Measurements from ENCODE around the gene PCIF1. TPM values are rescaled to one million over a fixed set of nuclear protein-coding genes. Genes with fewer than 3 reads are reported as not detected.
"Not testable (repeated sequence)": the region's sequence is repeated elsewhere in the genome, so short reads cannot be mapped to it uniquely, and the experiment has no call there.

The PCIF1 gene
- total and polyA plus RNA-seq, 8 donors: 26.1 to 50.8 (median 44.0) TPM

DNA sequence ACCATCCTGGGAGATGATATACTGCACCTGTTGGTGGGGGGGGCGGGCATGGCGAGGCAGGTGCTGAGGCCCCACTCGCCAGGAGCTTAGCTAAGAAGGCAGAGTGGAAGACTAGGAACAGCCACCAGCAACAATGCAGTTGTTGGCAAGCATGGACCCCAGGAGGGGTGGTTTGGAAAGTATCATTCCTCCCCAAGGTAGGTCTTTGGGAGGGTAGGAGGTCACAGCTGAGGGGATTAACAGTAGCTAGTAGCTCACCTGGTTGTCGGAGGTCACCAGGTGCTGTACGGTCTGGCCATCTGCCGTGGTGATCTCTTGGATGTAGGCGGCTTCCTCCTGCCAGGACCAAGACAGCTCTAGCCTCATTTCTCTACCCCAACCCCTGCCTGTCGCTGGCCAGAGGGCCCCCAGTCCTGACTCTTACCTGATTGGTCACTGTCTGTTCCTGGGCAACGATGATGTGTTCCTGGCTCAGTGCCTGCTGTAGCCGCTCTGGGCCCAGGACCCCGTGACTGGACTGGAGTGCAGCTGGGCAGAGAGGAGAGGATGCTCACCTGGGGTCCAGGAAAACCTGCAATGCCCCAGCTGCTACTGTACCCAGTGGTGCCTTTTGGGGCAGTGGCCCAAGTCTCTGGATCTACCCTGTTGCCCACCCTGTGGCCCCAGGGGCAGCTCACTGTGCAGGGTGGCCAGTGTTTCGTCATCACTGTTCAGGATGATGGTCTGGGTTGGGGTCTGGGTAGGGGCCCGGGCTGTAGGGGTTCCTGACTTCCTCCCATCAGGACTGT is 15.3 kb downstream of the PCIF1 start:
- Histone ChIP-seq H3K4me1 (peaks cover 0 to 27% of the 10 kb centered on the region in 2 donors), H3K36me3 (peaks cover 0 to 96% of the 10 kb centered on the region in 2 donors), H3K9me3 (no peaks in the 10 kb centered on the region), H3K4me3 (no peak overlapping the region), H3K27ac (no peak overlapping the region), H3K27me3 (no peaks in the 10 kb centered on the region)
- DNase-seq (no peak), ATAC-seq (no peak)
- TF ChIP-seq, protein P1, sequence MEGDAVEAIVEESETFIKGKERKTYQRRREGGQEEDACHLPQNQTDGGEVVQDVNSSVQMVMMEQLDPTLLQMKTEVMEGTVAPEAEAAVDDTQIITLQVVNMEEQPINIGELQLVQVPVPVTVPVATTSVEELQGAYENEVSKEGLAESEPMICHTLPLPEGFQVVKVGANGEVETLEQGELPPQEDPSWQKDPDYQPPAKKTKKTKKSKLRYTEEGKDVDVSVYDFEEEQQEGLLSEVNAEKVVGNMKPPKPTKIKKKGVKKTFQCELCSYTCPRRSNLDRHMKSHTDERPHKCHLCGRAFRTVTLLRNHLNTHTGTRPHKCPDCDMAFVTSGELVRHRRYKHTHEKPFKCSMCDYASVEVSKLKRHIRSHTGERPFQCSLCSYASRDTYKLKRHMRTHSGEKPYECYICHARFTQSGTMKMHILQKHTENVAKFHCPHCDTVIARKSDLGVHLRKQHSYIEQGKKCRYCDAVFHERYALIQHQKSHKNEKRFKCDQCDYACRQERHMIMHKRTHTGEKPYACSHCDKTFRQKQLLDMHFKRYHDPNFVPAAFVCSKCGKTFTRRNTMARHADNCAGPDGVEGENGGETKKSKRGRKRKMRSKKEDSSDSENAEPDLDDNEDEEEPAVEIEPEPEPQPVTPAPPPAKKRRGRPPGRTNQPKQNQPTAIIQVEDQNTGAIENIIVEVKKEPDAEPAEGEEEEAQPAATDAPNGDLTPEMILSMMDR (IDR thresholded peaks at IDR 0.05): no peak
- intact Hi-C loops (cut with DNase I): no loop called here

DNA sequence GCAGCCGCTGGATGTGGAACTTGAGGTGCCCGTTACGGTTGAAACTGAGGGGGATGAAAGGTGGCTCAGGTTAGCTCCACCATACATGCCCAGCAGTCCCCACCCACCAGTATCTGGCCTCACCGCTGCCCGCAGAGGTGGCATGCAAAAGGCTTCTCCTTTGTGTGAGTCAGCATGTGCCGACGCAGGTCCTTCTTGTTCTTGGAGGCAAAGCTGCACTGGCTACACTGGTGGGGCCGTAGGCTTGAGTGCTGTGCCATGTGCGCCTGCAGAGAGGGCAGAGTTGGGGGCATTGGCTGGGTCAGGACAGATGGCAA is 15.8 kb downstream of the PCIF1 start:
- no peak for ATAC-seq
- Histone ChIP-seq H3K9me3 (no peaks in the 10 kb centered on the region), H3K4me1 (peaks cover 0 to 22% of the 10 kb centered on the region in 2 donors), H3K36me3 (peaks cover 0 to 96% of the 10 kb centered on the region in 2 donors), H3K4me3 (no peak overlapping the region), H3K27me3 (no peaks in the 10 kb centered on the region), H3K27ac (no peak overlapping the region)
- intact Hi-C loops (cut with DNase I): no loop called here
- TF ChIP-seq, protein P1 (IDR thresholded peaks at IDR 0.05): no peak
- no peak for DNase-seq

DNA sequence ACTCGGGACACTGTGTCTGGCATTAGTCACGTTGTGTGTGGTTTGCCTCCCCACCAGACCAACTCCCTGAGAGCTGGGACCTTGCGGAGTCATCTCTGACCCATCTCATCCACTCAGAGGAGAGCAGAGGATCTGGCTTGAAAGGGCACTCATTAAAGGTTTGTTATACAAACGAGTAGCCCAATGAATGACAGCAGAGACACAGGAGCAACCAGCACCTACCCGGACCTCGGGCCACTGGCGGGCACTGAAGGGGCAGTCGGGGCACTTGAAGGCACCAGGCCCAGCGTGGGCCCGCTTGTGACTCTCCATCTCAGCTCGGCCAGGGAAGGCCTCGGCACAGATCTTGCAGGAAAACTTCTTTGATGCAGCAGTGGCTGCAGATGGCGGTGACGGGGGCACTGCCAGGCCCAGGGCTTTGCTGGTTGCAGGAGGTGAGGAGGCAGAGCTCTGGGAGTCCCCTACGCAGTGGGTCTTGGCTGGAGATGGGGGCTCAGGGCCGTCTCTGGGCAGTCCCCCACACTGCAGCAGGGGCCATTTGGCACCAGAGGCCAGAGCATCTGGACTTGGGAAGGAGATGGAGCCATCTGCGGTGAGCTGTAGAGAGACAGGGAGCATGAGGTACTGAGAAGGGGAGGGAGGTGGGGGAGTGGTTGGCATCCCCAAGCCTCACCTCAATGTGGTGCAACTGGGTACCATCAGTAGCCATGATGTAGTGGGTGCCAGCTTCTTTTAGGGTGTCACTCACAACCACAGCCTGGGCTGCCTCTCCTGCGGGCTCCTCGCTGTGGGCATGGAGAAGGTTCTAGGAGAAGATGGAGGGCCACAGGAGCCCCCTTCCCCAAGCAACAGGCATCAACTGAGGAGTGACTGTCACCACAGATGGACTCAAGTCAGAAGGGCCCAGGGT is 17.7 kb downstream of the PCIF1 start:
- H3K4me3 ChIP-seq: no peak overlapping the region
- no peak for ATAC-seq
- TF ChIP-seq, protein P1 (IDR thresholded peaks at IDR 0.05): no peak
- DNase-seq: peak in 1 of 4 donors; percentile 67
- H3K4me1 ChIP-seq: peaks cover 0 to 4% of the 10 kb centered on the region in 2 donors
- H3K27ac ChIP-seq: no peak overlapping the region
- peaks cover 0 to 96% of the 10 kb centered on the region in 2 donors for H3K36me3 ChIP-seq
- no peaks in the 10 kb centered on the region for H3K27me3 ChIP-seq
- intact Hi-C loops (cut with DNase I): no loop called here
- H3K9me3 ChIP-seq: no peaks in the 10 kb centered on the region

DNA sequence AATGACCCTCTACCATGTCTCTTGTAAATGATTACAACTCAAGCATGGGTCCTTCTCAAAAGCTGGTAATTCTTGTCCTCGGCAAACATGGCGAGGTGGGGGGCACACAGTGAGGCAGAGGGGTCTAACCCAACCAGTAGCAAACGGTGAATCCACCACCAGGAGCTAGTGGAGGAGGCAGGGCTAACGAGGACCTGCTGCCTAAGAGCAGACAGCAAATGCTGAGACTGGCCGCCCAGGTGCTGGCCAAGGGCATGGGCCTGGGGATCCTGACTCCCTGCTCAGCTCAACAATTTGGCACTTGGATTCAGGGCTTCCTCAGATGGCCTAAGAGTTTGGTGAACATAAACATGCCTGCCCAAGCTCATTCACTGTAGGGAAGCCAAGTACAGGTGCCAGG is 18.4 kb downstream of the PCIF1 start:
- DNase-seq (no peak), ATAC-seq (no peak)
- H3K4me3 ChIP-seq: no peak overlapping the region
- no peaks in the 10 kb centered on the region for H3K9me3 ChIP-seq
- intact Hi-C loops (cut with DNase I): no loop called here
- peaks cover 0 to 96% of the 10 kb centered on the region in 2 donors for H3K36me3 ChIP-seq
- H3K27ac ChIP-seq: no peak overlapping the region
- no peaks in the 10 kb centered on the region for H3K4me1 ChIP-seq
- H3K27me3 ChIP-seq: no peaks in the 10 kb centered on the region
- TF ChIP-seq, protein P1 (IDR thresholded peaks at IDR 0.05): no peak

DNA sequence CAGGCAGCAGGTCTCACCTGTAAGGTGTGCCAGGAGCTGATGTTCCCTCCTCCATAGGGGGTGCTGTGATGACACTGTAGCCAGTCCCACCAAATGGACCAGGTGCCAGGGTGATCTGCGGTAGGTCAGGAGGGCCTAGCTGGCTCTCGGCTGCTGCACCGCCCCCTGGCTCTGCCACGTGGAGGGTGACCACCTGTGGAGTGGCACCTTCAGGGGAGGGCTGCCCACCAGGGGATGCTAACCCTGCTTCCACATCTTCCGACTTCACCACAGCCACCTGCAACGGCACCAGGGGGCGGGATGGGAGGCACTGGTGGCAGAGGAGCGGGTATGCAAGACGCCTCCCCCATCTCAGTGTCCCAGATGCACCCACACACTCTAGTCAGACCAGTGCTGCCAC is 19.2 kb downstream of the PCIF1 start:
- intact Hi-C loops (cut with DNase I): no loop called here
- H3K36me3 ChIP-seq: peaks cover 0 to 96% of the 10 kb centered on the region in 2 donors
- TF ChIP-seq, protein P1 (IDR thresholded peaks at IDR 0.05): no peak

DNA sequence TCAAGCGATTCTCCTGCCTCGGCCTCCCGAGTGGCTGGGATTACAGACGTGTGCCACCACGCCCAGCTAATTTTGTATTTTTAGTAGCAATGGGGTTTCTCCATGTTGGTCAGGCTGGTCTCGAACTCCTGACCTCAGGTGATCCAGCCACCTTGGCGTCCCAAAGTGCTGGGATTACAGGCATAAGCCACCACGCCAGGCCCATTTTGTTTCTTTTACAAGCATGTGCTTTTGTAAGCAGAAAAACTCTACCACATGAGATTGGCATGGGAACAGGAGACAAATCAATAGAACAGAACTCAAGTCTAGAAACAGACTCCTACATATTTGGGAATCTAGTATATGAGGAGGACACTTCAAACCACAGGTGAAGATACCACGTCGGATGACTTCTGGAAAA is 21.8 kb downstream of the PCIF1 start:
- intact Hi-C loops (cut with DNase I); ATAC-seq: not testable (repeated sequence)
- H3K36me3 ChIP-seq: peaks cover 0 to 96% of the 10 kb centered on the region in 2 donors

More for the DNA sequence above, 19.2 kb downstream of the PCIF1 start:
- DNase-seq (no peak), ATAC-seq (no peak)
- Histone ChIP-seq H3K4me3 (no peak overlapping the region), H3K27me3 (no peaks in the 10 kb centered on the region), H3K27ac (no peak overlapping the region), H3K9me3 (no peaks in the 10 kb centered on the region), H3K4me1 (no peaks in the 10 kb centered on the region)

More for the DNA sequence above, 21.8 kb downstream of the PCIF1 start:
- not testable (repeated sequence) for H3K4me1 ChIP-seq, H3K9me3 ChIP-seq, DNase-seq, H3K4me3 ChIP-seq, H3K27me3 ChIP-seq, H3K27ac ChIP-seq
